ENCODE results near the gene SH3BP5L.

The SH3BP5L gene

GRCh38 chr1:248852481-248853405 lies 27.0 kb upstream of the SH3BP5L start:
- H3K4me3 ChIP-seq (ENCODE audit: low read depth, low read length): no peak overlapping the region
- POLR2A ChIA-PET: no interaction called here
- CTCF ChIA-PET: no interaction called here
- no peak for TF ChIP-seq CTCF (IDR thresholded peaks at IDR 0.05; ENCODE audit: insufficient read depth, low read length, missing control alignments)
- DNase-seq (ENCODE audit: low read depth, low spot score): no peak

- ChIA-PET CTCF (interaction anchor here (1.0 to 2.0 kb wide), 2 partner anchors 9 to 45 kb away, joined by 3 to 13 read pairs; no protein-coding TSS in a partner anchor), POLR2A (no interaction called here)
- DNase-seq (ENCODE audit: low read depth, low spot score): no peak
- no peak overlapping the region for H3K4me3 ChIP-seq (ENCODE audit: low read depth, low read length)
- TF ChIP-seq CTCF (IDR thresholded peaks at IDR 0.05; ENCODE audit: insufficient read depth, low read length, missing control alignments): no peak
Measured at GRCh38 chr1:248851390-248851789, 25.7 kb upstream of the SH3BP5L start.

- no peak for DNase-seq (ENCODE audit: low read depth, low spot score)
- POLR2A ChIA-PET: no interaction called here
- CTCF ChIA-PET: interaction anchor here (1.0 to 2.0 kb wide), 3 partner anchors 7 to 45 kb away, joined by 3 to 13 read pairs (median 6); no protein-coding TSS in a partner anchor
- H3K4me3 ChIP-seq (ENCODE audit: low read depth, low read length): no peak overlapping the region
- TF ChIP-seq CTCF (IDR thresholded peaks at IDR 0.05; ENCODE audit: insufficient read depth, low read length, missing control alignments): no peak
Measured at GRCh38 chr1:248850536-248851251, 25.0 kb upstream of the SH3BP5L start.

- TF ChIP-seq CTCF (IDR thresholded peaks at IDR 0.05; ENCODE audit: insufficient read depth, low read length, missing control alignments): no peak
- no peak for DNase-seq (ENCODE audit: low read depth, low spot score)
- H3K4me3 ChIP-seq (ENCODE audit: low read depth, low read length): no peak overlapping the region
- ChIA-PET POLR2A (no interaction called here), CTCF (interaction anchor here (2.0 kb wide), 2 partner anchors 8 kb away, joined by 6 to 13 read pairs; no protein-coding TSS in a partner anchor)
Measured at GRCh38 chr1:248850124-248850523, 24.4 kb upstream of the SH3BP5L start.

- no peak overlapping the region for H3K4me3 ChIP-seq (ENCODE audit: low read depth, low read length)
- POLR2A ChIA-PET: no interaction called here
- no peak for DNase-seq (ENCODE audit: low read depth, low spot score)
- no peak for TF ChIP-seq CTCF (IDR thresholded peaks at IDR 0.05; ENCODE audit: insufficient read depth, low read length, missing control alignments)
- CTCF ChIA-PET: interaction anchor here (2.0 kb wide), 2 partner anchors 8 kb away, joined by 6 to 13 read pairs; no protein-coding TSS in a partner anchor
Measured at GRCh38 chr1:248849637-248850036, 23.9 kb upstream of the SH3BP5L start.

GRCh38 chr1:248849152-248849551 lies 23.4 kb upstream of the SH3BP5L start:
- POLR2A ChIA-PET: no interaction called here
- no peak overlapping the region for H3K4me3 ChIP-seq (ENCODE audit: low read depth, low read length)
- no peak for TF ChIP-seq CTCF (IDR thresholded peaks at IDR 0.05; ENCODE audit: insufficient read depth, low read length, missing control alignments)
- CTCF ChIA-PET: interaction anchor here (2.0 kb wide), 1 partner anchor 9 kb away, joined by 6 read pairs; no protein-coding TSS in a partner anchor
- DNase-seq (ENCODE audit: low read depth, low spot score): no peak
